Measurements from ENCODE around the gene ELP5. TPM values are rescaled to one million over a fixed set of nuclear protein-coding genes. Genes with fewer than 3 reads are reported as not detected.
A peak's percentile ranks its signal among the peaks of the same experiment; 100 is the strongest.

Gene ELP5
- total RNA-seq, 1 experiment from 2014 or later = 49.6 TPM

- no peak for TF ChIP-seq CTCF (conservative IDR thresholded peaks at IDR 0.05)
- Histone ChIP-seq H3T11ph (ENCODE audit: low read length) (no peak overlapping the region), H4K91ac (ENCODE audit: insufficient read length, low read depth, low read length) (no peak overlapping the region), H2AK5ac (ENCODE audit: insufficient read length, low read length) (no peak overlapping the region), H2BK20ac (ENCODE audit: low read depth, low read length, poor library complexity, severe bottlenecking) (no peak overlapping the region), H4K20me1 (ENCODE audit: control insufficient read depth, insufficient read depth, insufficient read length) (no peaks in the 10 kb centered on the region), H3K27me3 (ENCODE audit: insufficient read depth, low read length) (no peaks in the 10 kb centered on the region), H3K4me2 (ENCODE audit: insufficient read depth, insufficient read length, low read length) (no peak overlapping the region), H3K4ac (ENCODE audit: low read depth, low read length) (no peak overlapping the region), H3K9me3 (ENCODE audit: control insufficient read depth, low read depth, low read length) (no peaks in the 10 kb centered on the region), H2BK12ac (ENCODE audit: insufficient read length, low read depth, low read length) (no peak overlapping the region), H3K56ac (ENCODE audit: insufficient read length, low read depth, low read length) (no peak overlapping the region), H3K27ac (ENCODE audit: insufficient read length, low read depth, low read length) (no peak overlapping the region), H3K4me1 (ENCODE audit: insufficient read depth, low read length) (no peaks in the 10 kb centered on the region), H3K9ac (ENCODE audit: extremely low read depth, insufficient read length, low read length) (no peak overlapping the region), H2BK5ac (ENCODE audit: insufficient read length, low read length) (no peak overlapping the region), H2AFZ (ENCODE audit: low read length) (no peak overlapping the region), H3K79me1 (ENCODE audit: insufficient read depth, low read depth, low read length, poor library complexity, severe bottlenecking) (no peaks in the 10 kb centered on the region), H3K18ac (ENCODE audit: insufficient read length, low read depth, low read length) (no peak overlapping the region), H2BK120ac (ENCODE audit: low read depth, low read length, poor library complexity, severe bottlenecking) (no peak overlapping the region), H3K23ac (ENCODE audit: insufficient read length, low read depth, low read length) (no peak overlapping the region), H2BK15ac (ENCODE audit: low read depth, low read length) (no peak overlapping the region), H4K5ac (ENCODE audit: insufficient read length, low read depth, low read length) (no peak overlapping the region), H3K23me2 (ENCODE audit: insufficient read length, low read depth, low read length, poor library complexity, severe bottlenecking) (peaks cover 11% of the 10 kb centered on the region), H3K14ac (ENCODE audit: insufficient read depth, low read length) (no peak overlapping the region; the same call in 1 of the 2 replicates), H4K8ac (replicated peaks; ENCODE audit: insufficient read length, low read depth, low read length) (no peak overlapping the region), H3K79me2 (ENCODE audit: insufficient read depth, low read length) (no peaks in the 10 kb centered on the region)
- WGBS (ENCODE audit: extremely low coverage, insufficient read length, low lambda C conversion rate) = no CpG with 5 or more reads among the region's 10 CpGs
- peaks cover 38% of the 10 kb centered on the region in 2 experiments for H3K4me1 Mint-ChIP-seq
- peak; percentile 26 for DNase-seq
- peak overlapping the region; percentile 95 to 97; a peak in 3 of 5 replicates for H3K4me3 Mint-ChIP-seq
- H3K27me3 Mint-ChIP-seq (ENCODE audit: low read depth) = peaks cover 1% of the 10 kb centered on the region; the same call in 1 of the 2 replicates
- no peaks in the 10 kb centered on the region; a peak in 1 of 5 replicates for H3K9me3 Mint-ChIP-seq
- H3K27ac Mint-ChIP-seq = peak overlapping the region in 1 of 3 experiments; percentile 53; a peak in 1 of 7 replicates
- H3K36me3 Mint-ChIP-seq (ENCODE audit: insufficient read depth in 1 of 3, low read depth in 3 of 3) = peaks cover 15 to 56% (median 44%) of the 10 kb centered on the region in 3 experiments; a peak in 6 of 7 replicates
Observed at GRCh38 chr17:7221278-7222092, 30.5 kb upstream of the ELP5 start.
